Keratinocyte (primary cell): ENCODE results near the gene CASK. TPM values are rescaled to one million over a fixed set of nuclear protein-coding genes. Genes with fewer than 3 reads are reported as not detected.

ENCODE experiments used
- DNase-seq: peaks from one replicate; pipeline ENCODE4 v3.0.0-alpha.2; 2011; ENCODE audit warnings: low read depth, missing footprints, low spot score
- FAIRE-seq: peaks from 2 replicates; lab custom pipeline; 2011; peaks lifted over from hg19 to GRCh38; lab: Jason Lieb, UNC
- H2AFZ ChIP-seq: 2 replicates; pipeline ENCODE4 v1.6.0; 2012; ENCODE audit warnings: low read length, control low read depth, inconsistent platforms; ENCODE audit not compliant: control insufficient read depth
- H3K27ac ChIP-seq: 2 replicates; pipeline ENCODE4 v1.5.1; 2011; ENCODE audit warnings: low read length; ENCODE audit not compliant: control insufficient read depth, insufficient read depth
- H3K27me3 ChIP-seq: 3 replicates; pipeline ENCODE4 v1.6.0; 2011; ENCODE audit warnings: low read length; ENCODE audit not compliant: control insufficient read depth, insufficient read depth; ENCODE audit errors: extremely low read depth
- H3K36me3 ChIP-seq, 2 experiments: 2 replicates in 1 of 2; 3 replicates in 1 of 2; pipeline ENCODE4 v1.5.1; 2011; ENCODE audit warnings: low read length in 2 of 2, mild to moderate bottlenecking in 1 of 2; ENCODE audit not compliant: control insufficient read depth in 2 of 2, insufficient read depth in 2 of 2; ENCODE audit errors: extremely low read depth in 1 of 2
- H3K4me1 ChIP-seq: 3 replicates; pipeline ENCODE4 v1.5.1; 2011; ENCODE audit warnings: low read length; ENCODE audit not compliant: control insufficient read depth, insufficient read depth; ENCODE audit errors: extremely low read depth
- H3K4me2 ChIP-seq: 3 replicates; pipeline ENCODE4 v1.6.0; 2011; ENCODE audit warnings: low read depth, low read length; ENCODE audit not compliant: control insufficient read depth, insufficient read depth; ENCODE audit errors: extremely low read depth
- H3K4me3 ChIP-seq, 3 experiments: fragments of 200-600 bp in 1 of 3; sonication (generic) in 1 of 3; 2 replicates in 2 of 3; 3 replicates in 1 of 3; pipeline ENCODE4 v1.5.1; 2011 to 2016; ENCODE audit warnings: low read length in 3 of 3, mild to moderate bottlenecking in 3 of 3, control low read depth in 2 of 3, inconsistent platforms in 1 of 3, low read depth in 1 of 3, mixed read lengths in 1 of 3, mixed run types in 1 of 3, moderate library complexity in 1 of 3; ENCODE audit not compliant: control insufficient read depth in 2 of 3, insufficient read depth in 2 of 3; ENCODE audit errors: extremely low read depth in 1 of 3
- H3K79me2 ChIP-seq: 2 replicates; pipeline ENCODE4 v1.6.0; 2012; ENCODE audit warnings: low read length; ENCODE audit not compliant: control insufficient read depth, insufficient read depth
- H3K9ac ChIP-seq: 3 replicates; pipeline ENCODE4 v1.6.0; 2011; ENCODE audit warnings: low read length; ENCODE audit not compliant: control insufficient read depth, insufficient read depth; ENCODE audit errors: extremely low read depth
- H3K9me1 ChIP-seq: 3 replicates; pipeline ENCODE4 v1.6.0; 2011; ENCODE audit warnings: low read length; ENCODE audit not compliant: control insufficient read depth, insufficient read depth; ENCODE audit errors: extremely low read depth
- H3K9me3 ChIP-seq: 2 replicates; pipeline ENCODE4 v1.5.1; 2012; ENCODE audit warnings: low read depth, low read length; ENCODE audit not compliant: control insufficient read depth
- H4K20me1 ChIP-seq: 3 replicates; pipeline ENCODE4 v1.6.0; 2011; ENCODE audit warnings: low read length; ENCODE audit not compliant: control insufficient read depth, insufficient read depth; ENCODE audit errors: extremely low read depth
- EZH2 ChIP-seq: IDR thresholded peaks from one replicate; pipeline ENCODE4 v1.6.1; 2012; ENCODE audit warnings: inconsistent platforms, mild to moderate bottlenecking, low read length, moderate library complexity
- dilution Hi-C: fragments of 300-500 bp; cut with MboI; formaldehyde crosslinking; loops from one replicate; pipeline ENCODE4 v1.7.0; 2020; ENCODE audit warnings: low sequenced_read_pairs; ENCODE audit not compliant: extremely low pct_ligation_motif_present
- polyA plus RNA-seq, 5 experiments: library from polyadenylated mRNA; depleted of rRNA in 3 of 5; stranded (reverse) in 3 of 5; stranded (forward) in 1 of 5; unstranded in 1 of 5; fragments of >200 nt; gene quantifications; 1 replicate in 1 of 5; 2 replicates in 3 of 5; 3 replicates in 1 of 5; pipeline versions ENCODE4 v1.2.1 to v1.2.3, GENCODE V29; 2011 to 2012; ENCODE audit warnings: missing spikeins in 2 of 5, low read depth in 1 of 5, low replicate concordance in 1 of 5
- TF ChIP-seq, protein P1 (sequence below), 3 experiments: IDR thresholded peaks in 1 of 3; conservative IDR thresholded peaks in 1 of 3; optimal IDR thresholded peaks in 1 of 3; 2 replicates in 2 of 3; 3 replicates in 1 of 3; pipeline versions ENCODE3 to v1.5.1; 2011; ENCODE audit warnings: low read length in 3 of 3, mild to moderate bottlenecking in 3 of 3, moderate library complexity in 2 of 3, control low read depth in 1 of 3, inconsistent platforms in 1 of 3; ENCODE audit not compliant: insufficient read depth in 2 of 3; ENCODE audit errors: extremely low read depth in 1 of 3

The CASK gene
- polyA plus RNA-seq, 1 donor (not counting 4 experiments of a cell fraction or from before 2014, with no cell fraction given): 33.7 TPM

DNA sequence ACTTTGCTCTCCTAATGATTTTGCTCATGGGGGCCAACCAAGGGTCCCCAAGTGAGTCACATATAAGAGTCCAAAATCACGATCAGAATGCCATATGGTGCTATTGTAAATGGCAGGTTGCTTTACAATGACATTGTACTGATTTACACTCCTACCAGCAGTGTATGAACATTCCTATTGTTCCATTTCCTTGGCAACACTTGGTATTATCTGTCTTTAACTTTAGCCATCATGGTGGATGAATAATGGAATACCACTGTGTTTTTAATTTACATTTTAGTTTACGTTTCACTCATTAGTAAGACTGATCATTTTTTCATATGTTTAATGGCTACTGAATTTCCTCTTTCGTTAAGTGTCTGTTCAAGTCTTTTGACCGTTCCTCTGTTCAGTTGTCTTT is 379.7 kb downstream of the CASK start:
- no peaks in the 10 kb centered on the region for H3K9me3 ChIP-seq
- no peaks in the 10 kb centered on the region for H3K27me3 ChIP-seq
- TF ChIP-seq, protein P1, sequence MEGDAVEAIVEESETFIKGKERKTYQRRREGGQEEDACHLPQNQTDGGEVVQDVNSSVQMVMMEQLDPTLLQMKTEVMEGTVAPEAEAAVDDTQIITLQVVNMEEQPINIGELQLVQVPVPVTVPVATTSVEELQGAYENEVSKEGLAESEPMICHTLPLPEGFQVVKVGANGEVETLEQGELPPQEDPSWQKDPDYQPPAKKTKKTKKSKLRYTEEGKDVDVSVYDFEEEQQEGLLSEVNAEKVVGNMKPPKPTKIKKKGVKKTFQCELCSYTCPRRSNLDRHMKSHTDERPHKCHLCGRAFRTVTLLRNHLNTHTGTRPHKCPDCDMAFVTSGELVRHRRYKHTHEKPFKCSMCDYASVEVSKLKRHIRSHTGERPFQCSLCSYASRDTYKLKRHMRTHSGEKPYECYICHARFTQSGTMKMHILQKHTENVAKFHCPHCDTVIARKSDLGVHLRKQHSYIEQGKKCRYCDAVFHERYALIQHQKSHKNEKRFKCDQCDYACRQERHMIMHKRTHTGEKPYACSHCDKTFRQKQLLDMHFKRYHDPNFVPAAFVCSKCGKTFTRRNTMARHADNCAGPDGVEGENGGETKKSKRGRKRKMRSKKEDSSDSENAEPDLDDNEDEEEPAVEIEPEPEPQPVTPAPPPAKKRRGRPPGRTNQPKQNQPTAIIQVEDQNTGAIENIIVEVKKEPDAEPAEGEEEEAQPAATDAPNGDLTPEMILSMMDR (optimal IDR thresholded peaks at IDR 0.05 in 1 of 3, IDR thresholded peaks at IDR 0.05 in 1 of 3, conservative IDR thresholded peaks at IDR 0.05 in 1 of 3; ENCODE audit: extremely low read depth in 1 of 3, insufficient read depth in 2 of 3, low read length in 3 of 3): no peak
- TF ChIP-seq EZH2: no peak
- dilution Hi-C loops: no loop called here
- H3K27ac ChIP-seq: no peak overlapping the region
- H3K9ac ChIP-seq: no peak overlapping the region
- FAIRE-seq (no peak), DNase-seq (no peak)
- no peaks in the 10 kb centered on the region for H3K4me1 ChIP-seq
- no peak overlapping the region for H3K4me3 ChIP-seq
- H4K20me1 ChIP-seq: no peaks in the 10 kb centered on the region
- no peak overlapping the region for H2AFZ ChIP-seq
- no peak overlapping the region for H3K4me2 ChIP-seq
- no peaks in the 10 kb centered on the region for H3K36me3 ChIP-seq
- no peaks in the 10 kb centered on the region for H3K79me2 ChIP-seq
- no peaks in the 10 kb centered on the region for H3K9me1 ChIP-seq

DNA sequence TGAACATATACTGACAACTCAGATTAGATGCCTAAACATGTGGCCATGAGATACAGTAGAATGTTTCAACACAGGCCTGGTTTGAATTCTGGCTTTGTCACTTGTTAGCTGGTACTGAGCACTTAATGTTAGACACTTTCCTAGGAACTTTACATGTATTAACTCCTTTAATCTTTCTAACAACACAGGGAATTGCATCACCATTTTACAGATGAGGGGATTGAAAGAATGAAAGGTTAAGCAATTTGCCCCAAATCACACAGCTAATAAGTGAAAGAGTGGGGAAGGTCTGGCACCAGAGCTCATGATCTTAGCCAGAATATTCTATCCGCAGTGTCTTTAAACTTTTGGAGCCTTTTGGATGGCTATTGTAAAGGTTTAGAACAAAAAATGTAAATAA is 380.3 kb downstream of the CASK start:
- FAIRE-seq: no peak

More for the DNA sequence above, 380.3 kb downstream of the CASK start:
- Histone ChIP-seq H3K9me1 (no peaks in the 10 kb centered on the region), H3K9ac (no peak overlapping the region), H3K27ac (no peak overlapping the region), H2AFZ (no peak overlapping the region), H3K79me2 (no peaks in the 10 kb centered on the region), H4K20me1 (no peaks in the 10 kb centered on the region), H3K36me3 (no peaks in the 10 kb centered on the region), H3K4me1 (no peaks in the 10 kb centered on the region), H3K27me3 (no peaks in the 10 kb centered on the region), H3K4me3 (no peak overlapping the region), H3K9me3 (no peaks in the 10 kb centered on the region), H3K4me2 (no peak overlapping the region)
- no peak for DNase-seq
- dilution Hi-C loops: no loop called here
- TF ChIP-seq EZH2: no peak
- TF ChIP-seq, protein P1 (optimal IDR thresholded peaks at IDR 0.05 in 1 of 3, IDR thresholded peaks at IDR 0.05 in 1 of 3, conservative IDR thresholded peaks at IDR 0.05 in 1 of 3; ENCODE audit: extremely low read depth in 1 of 3, insufficient read depth in 2 of 3, low read length in 3 of 3): no peak
